GM12878 (cell line): ENCODE measurements around the gene RGS16. TPM values are rescaled to one million over a fixed set of nuclear protein-coding genes. Genes with fewer than 3 reads are reported as not detected.

Experiments
- ATAC-seq: fragments of 200-7000 bp; cut with Tn5 transposase; 3 replicates; pipeline ENCODE4 v1.9.1; 2020; ENCODE audit warnings: mild to moderate bottlenecking, moderate library complexity
- BruUV-seq: library from RNA; stranded (reverse); fragments of 400-500 nt; replicated peaks from 2 replicates; lab custom pipeline; 2021; lab: Mats Ljungman, UMichigan
- CTCF ChIA-PET: fragments of 300-600 bp; sonication (Branson Sonifier 250); formaldehyde crosslinking; extraction: SDS; loops from one replicate; lab custom pipeline; 2021; ENCODE audit warnings: inconsistent platforms; lab: Yijun Ruan, JAX
- POLR2A ChIA-PET: fragments of 350-600 bp; formaldehyde crosslinking; extraction: SDS; loops from one replicate; lab custom pipeline; 2021; ENCODE audit warnings: inconsistent platforms; lab: Charles Lee
- RAD21 ChIA-PET: fragments of 300-600 bp; sonication (Branson Sonifier 250); formaldehyde crosslinking; loops from one replicate; lab custom pipeline; 2023; ENCODE audit warnings: antibody characterized with exemption; ENCODE audit not compliant: unreplicated experiment; lab: Charles Lee
- SMC1A ChIA-PET: fragments of 300-600 bp; sonication (Branson Sonifier 250); formaldehyde crosslinking; loops from one replicate; lab custom pipeline; 2023; ENCODE audit not compliant: unreplicated experiment, uncharacterized antibody; lab: Charles Lee
- DNase-seq: peaks from one replicate; pipeline ENCODE4 v3.0.0-alpha.2; 2011; ENCODE audit warnings: low read depth, low spot score
- FAIRE-seq: peaks from 3 replicates; lab custom pipeline; 2011; peaks lifted over from hg19 to GRCh38; lab: Jason Lieb, UNC
- H2AFZ ChIP-seq: 2 replicates; pipeline ENCODE4 v1.6.0; 2011; ENCODE audit warnings: low read depth, low read length, control low read depth; ENCODE audit not compliant: control insufficient read depth
- H3K27ac ChIP-seq: 2 replicates; pipeline ENCODE4 v1.5.1; 2011; ENCODE audit warnings: control low read depth; ENCODE audit not compliant: control insufficient read depth, insufficient read depth
- H3K27me3 ChIP-seq, 2 experiments: replicated peaks in 1 of 2; 2 replicates each; pipeline versions ENCODE4 v1.6.0 to v1.6.1; 2011; ENCODE audit warnings: low read length in 1 of 2; ENCODE audit not compliant: control insufficient read depth in 2 of 2, insufficient read depth in 2 of 2
- H3K36me3 ChIP-seq, 2 experiments: 2 replicates each; pipeline ENCODE4 v1.5.1; 2011; ENCODE audit warnings: low read length in 1 of 2; ENCODE audit not compliant: control insufficient read depth in 2 of 2, insufficient read depth in 2 of 2
- H3K4me1 ChIP-seq: 2 replicates; pipeline ENCODE4 v1.6.1; 2011; ENCODE audit warnings: mild to moderate bottlenecking, low read length, moderate library complexity, mixed read lengths; ENCODE audit not compliant: control insufficient read depth, insufficient read depth
- H3K4me2 ChIP-seq: 2 replicates; pipeline ENCODE4 v1.6.0; 2011; ENCODE audit warnings: control low read depth; ENCODE audit not compliant: control insufficient read depth, insufficient read depth
- H3K4me3 ChIP-seq: fragments of 200-600 bp; sonication (generic); 2 replicates; pipeline ENCODE4 v1.5.1; 2016
- H3K79me2 ChIP-seq: 2 replicates; pipeline ENCODE4 v1.6.0; 2011; ENCODE audit warnings: low read length; ENCODE audit not compliant: control insufficient read depth, insufficient read depth
- H3K9ac ChIP-seq: 2 replicates; pipeline ENCODE4 v1.8.0; 2011; ENCODE audit warnings: low read length, control low read depth, mixed read lengths; ENCODE audit not compliant: control insufficient read depth, insufficient read depth
- H3K9me3 ChIP-seq: replicated peaks from 3 replicates; pipeline ENCODE4 v1.5.1; 2011; ENCODE audit warnings: mild to moderate bottlenecking, low read length; ENCODE audit not compliant: control insufficient read depth, insufficient read depth
- H4K20me1 ChIP-seq: 2 replicates; pipeline ENCODE4 v1.6.0; 2011; ENCODE audit not compliant: control insufficient read depth, insufficient read depth
- SKIL ChIP-seq: fragments of 450-650 bp; IDR thresholded peaks from 2 replicates; pipeline ENCODE4 v1.6.1; 2017; ENCODE audit warnings: mild to moderate bottlenecking, low read depth, inconsistent platforms; ENCODE audit not compliant: poor library complexity, severe bottlenecking
- WGBS: methylation state at CpG from one replicate; pipeline ENCODE4 v1.1.6; 2016; ENCODE audit warnings: low lambda C conversion rate; ENCODE audit not compliant: insufficient replicate concordance, insufficient coverage; ENCODE audit errors: missing lambda C conversion rate; 5-methylcytosine and 5-hydroxymethylcytosine counted together
- in situ Hi-C: fragments of 300-500 bp; cut with MboI; formaldehyde crosslinking; loops from 9 replicates; pipeline ENCODE4 v1.14.3; 2018; ENCODE audit warnings: mixed read lengths
- intact Hi-C: fragments of 100-400 bp; cut with micrococcal nuclease; formaldehyde crosslinking; loops from one replicate; pipeline ENCODE4 v1.14.2; 2022; ENCODE audit not compliant: unreplicated experiment
- polyA plus RNA-seq, 11 experiments: library from polyadenylated mRNA; depleted of rRNA in 4 of 11; unstranded in 6 of 11; stranded (reverse) in 5 of 11; fragments of >200 nt; fragmentation: Nextera tagmentation in 4 of 11; fragmentation: Illumina TruSeq in 1 of 11; extraction: Ambion mirVana in 4 of 11; extraction: Trizol in 1 of 11; gene quantifications; 1 replicate in 1 of 11; 2 replicates in 10 of 11; pipeline versions ENCODE4 v1.2.1 to v1.2.3, GENCODE V29; 2011 to 2016; ENCODE audit warnings: inconsistent platforms in 2 of 11, missing spikeins in 2 of 11, low read depth in 1 of 11
- total RNA-seq, 4 experiments: library from RNA; depleted of rRNA in 3 of 4; stranded (reverse); fragments of >200 nt in 3 of 4; fragmentation: Illumina TruSeq in 1 of 4; extraction: Trizol in 1 of 4; gene quantifications; 2 replicates each; pipeline versions ENCODE4 v1.2.1 to v1.2.3, GENCODE V29; 2013 to 2021

Gene RGS16
- total and polyA plus RNA-seq, 10 of the 15 experiments (the other 5 are each of a cell fraction or from before 2014, with no cell fraction given): 16.4 to 58.2 (median 44.6) TPM

- Histone ChIP-seq H3K4me3 (no peak overlapping the region), H4K20me1 (no peaks in the 10 kb centered on the region), H2AFZ (no peak overlapping the region), H3K27ac (no peak overlapping the region), H3K9me3 (no peaks in the 10 kb centered on the region), H3K27me3 (no peaks in the 10 kb centered on the region), H3K79me2 (no peaks in the 10 kb centered on the region), H3K4me2 (no peak overlapping the region), H3K36me3 (no peaks in the 10 kb centered on the region), H3K9ac (no peak overlapping the region), H3K4me1 (peaks cover 14% of the 10 kb centered on the region)
- CTCF ChIA-PET: interaction anchor here (0.6 to 1.0 kb wide), 3 partner anchors 12 to 493 kb away, joined by 3 read pairs; no protein-coding TSS in a partner anchor
- intact Hi-C loops: no loop called here
- WGBS: 0% methylated on average over 2 of the region's 2 CpGs
- no TSS peak for BruUV-seq
- in situ Hi-C loops: no loop called here
- no peak for DNase-seq
- no peak for ATAC-seq
- FAIRE-seq: no peak
- TF ChIP-seq SKIL: no peak
- POLR2A ChIA-PET: interaction anchor here (1.3 kb wide), 1 partner anchor 19 kb away, joined by 4 read pairs; no protein-coding TSS in a partner anchor
- RAD21 ChIA-PET: interaction anchor here (0.6 to 1.6 kb wide), 2 partner anchors 45 to 147 kb away, joined by 3 read pairs; no protein-coding TSS in a partner anchor
- SMC1A ChIA-PET: interaction anchor here (0.8 to 14.8 kb wide), 6 partner anchors 9 to 146 kb away, joined by 3 to 238 read pairs (median 4); partner anchors contain the start of gene RGS16
These were observed 31.7 kb upstream of the RGS16 start for GRCh38 chr1:182635871-182636270.
